K562 (cell line): Measurements from ENCODE around the gene C11orf91. TPM values are rescaled to one million over a fixed set of nuclear protein-coding genes. Genes with fewer than 3 reads are reported as not detected.
A peak's percentile ranks its signal among the peaks of the same experiment; 100 is the strongest.

Source experiments
- ATAC-seq: fragments of 200-7000 bp; cut with Tn5 transposase; 3 replicates; pipeline ENCODE4 v1.9.1; 2020; ENCODE audit warnings: moderate library complexity
- BruUV-seq: library from RNA; stranded (reverse); fragments of 400-500 nt; replicated peaks from 2 replicates; lab custom pipeline; 2021; lab: Mats Ljungman, UMichigan
- CTCF ChIA-PET: fragments of 300-600 bp; formaldehyde crosslinking; extraction: SDS; loops from one replicate; lab custom pipeline; 2021; ENCODE audit warnings: low intra/inter-chr PET ratio; lab: Yijun Ruan, JAX
- POLR2A ChIA-PET: fragments of 300-600, 350-650 bp; sonication (Branson Sonifier 250); formaldehyde crosslinking; extraction: SDS; loops from one replicate; lab custom pipeline; 2021; ENCODE audit warnings: antibody characterized with exemption, inconsistent platforms; lab: Yijun Ruan, JAX
- DNase-seq, 4 experiments: peaks; one replicate each; pipeline versions ENCODE4 v3.0.0 to v3.0.0-alpha.2; 2011 to 2018; ENCODE audit warnings: low spot score in 3 of 4, mixed read lengths in 3 of 4; ENCODE audit errors: extremely low read depth in 1 of 4
- FAIRE-seq: peaks from 2 replicates; lab custom pipeline; 2011; peaks lifted over from hg19 to GRCh38; lab: Jason Lieb, UNC
- H2AFZ ChIP-seq: 2 replicates; pipeline ENCODE4 v1.6.0; 2011; ENCODE audit warnings: low read depth, low read length, control low read depth, inconsistent platforms
- H3K27ac ChIP-seq: fragments of 200-600 bp; 3 replicates; pipeline ENCODE4 v1.8.0; 2011; ENCODE audit warnings: low read depth, mild to moderate bottlenecking, control low read depth, inconsistent platforms, low read length, moderate library complexity, mixed read lengths; ENCODE audit errors: extremely low read depth
- H3K27me3 ChIP-seq, 2 experiments: fragments of 300-600 bp in 1 of 2; 2 replicates in 1 of 2; 3 replicates in 1 of 2; pipeline versions ENCODE4 v1.6.0 to v1.8.0; 2011; ENCODE audit warnings: inconsistent platforms in 2 of 2, low read length in 2 of 2, mild to moderate bottlenecking in 1 of 2, mixed read lengths in 1 of 2, moderate library complexity in 1 of 2; ENCODE audit not compliant: control insufficient read depth in 2 of 2, insufficient read depth in 2 of 2
- H3K36me3 ChIP-seq: fragments of 300-600 bp; 3 replicates; pipeline ENCODE4 v1.8.0; 2011; ENCODE audit warnings: mild to moderate bottlenecking, low read length, inconsistent platforms; ENCODE audit not compliant: control insufficient read depth, insufficient read depth
- H3K4me1 ChIP-seq, 2 experiments: fragments of 200-600 bp in 1 of 2; replicated peaks in 1 of 2; 2 replicates in 1 of 2; 3 replicates in 1 of 2; pipeline versions ENCODE4 v1.5.1 to v1.8.0; 2011; ENCODE audit warnings: inconsistent platforms in 2 of 2, low read length in 2 of 2, mild to moderate bottlenecking in 1 of 2, mixed read lengths in 1 of 2, moderate library complexity in 1 of 2; ENCODE audit not compliant: control insufficient read depth in 2 of 2, insufficient read depth in 2 of 2
- H3K4me2 ChIP-seq: 2 replicates; pipeline ENCODE4 v1.6.1; 2011; ENCODE audit warnings: low read length, control low read depth, inconsistent platforms, mixed read lengths; ENCODE audit not compliant: insufficient read depth
- H3K4me3 ChIP-seq: fragments of 200-600 bp; sonication (generic), shearing (Covaris generic); 2 replicates; pipeline ENCODE4 v1.5.1; 2016; ENCODE audit warnings: control low read depth, inconsistent platforms
- H3K79me2 ChIP-seq: fragments of 200-600 bp; 3 replicates; pipeline ENCODE4 v1.8.0; 2011; ENCODE audit warnings: low read length, inconsistent platforms; ENCODE audit not compliant: control insufficient read depth, insufficient read depth
- H3K9ac ChIP-seq, 2 experiments: 2 replicates each; pipeline versions ENCODE4 v1.6.0 to v1.6.1; 2011; ENCODE audit warnings: low read depth in 2 of 2, low read length in 2 of 2, control low read depth in 1 of 2, inconsistent platforms in 1 of 2, mild to moderate bottlenecking in 1 of 2, mixed read lengths in 1 of 2; ENCODE audit not compliant: insufficient read depth in 1 of 2
- H3K9me1 ChIP-seq: one replicate; pipeline ENCODE4 v1.6.0; 2011; ENCODE audit warnings: inconsistent platforms, mild to moderate bottlenecking, low read length, moderate library complexity; ENCODE audit not compliant: control insufficient read depth, insufficient read depth
- H3K9me3 ChIP-seq: replicated peaks from 2 replicates; pipeline ENCODE4 v1.5.1; 2011; ENCODE audit warnings: low read depth, low read length, inconsistent platforms; ENCODE audit not compliant: control insufficient read depth, insufficient read depth
- H4K20me1 ChIP-seq: replicated peaks from 2 replicates; pipeline ENCODE4 v1.6.1; 2011; ENCODE audit warnings: low read length, inconsistent platforms, mixed read lengths; ENCODE audit not compliant: control insufficient read depth, insufficient read depth
- ATF2 ChIP-seq: sonication (generic); formaldehyde crosslinking; IDR thresholded peaks from 2 replicates; pipeline ENCODE4 v1.8.1; 2022; ENCODE audit warnings: missing genetic modification reagents
- KLF10 ChIP-seq: fragments of 250-450 bp; sonication (Bioruptor Pico); IDR thresholded peaks from 2 replicates; pipeline ENCODE4 v1.6.1; 2021; ENCODE audit warnings: matching md5 sums
- MEIS2 ChIP-seq: fragments of 450-650 bp; IDR thresholded peaks from 2 replicates; pipeline ENCODE4 v1.6.1; 2014; ENCODE audit warnings: mild to moderate bottlenecking; ENCODE audit not compliant: partially characterized antibody
- MTA3 ChIP-seq: fragments of 450-650 bp; formaldehyde crosslinking; IDR thresholded peaks from 2 replicates; pipeline ENCODE4 v1.6.1; 2017; ENCODE audit warnings: mild to moderate bottlenecking, borderline replicate concordance
- NFIC ChIP-seq: fragments of 450-650 bp; IDR thresholded peaks from 2 replicates; pipeline ENCODE4 v1.6.1; 2017; ENCODE audit warnings: mild to moderate bottlenecking, inconsistent platforms
- RNF219 ChIP-seq: fragments of 250-450 bp; sonication (Bioruptor Pico); IDR thresholded peaks from 2 replicates; pipeline ENCODE4 v1.5.0; 2022; ENCODE audit warnings: mild to moderate bottlenecking
- TSC22D4 ChIP-seq: fragments of 450-650 bp; IDR thresholded peaks from 2 replicates; pipeline ENCODE4 v1.6.1; 2016; ENCODE audit warnings: missing genetic modification characterization, missing biosample characterization, control low read depth
- ZFP1 ChIP-seq: fragments of 450-650 bp; formaldehyde crosslinking; IDR thresholded peaks from 2 replicates; pipeline ENCODE4 v1.4.0; 2020; ENCODE audit warnings: mild to moderate bottlenecking, mixed read lengths
- ZNF277 ChIP-seq: fragments of 250-450 bp; sonication (Bioruptor Pico); IDR thresholded peaks from 2 replicates; pipeline ENCODE4 v1.8.0; 2022; ENCODE audit warnings: inconsistent platforms, mild to moderate bottlenecking, moderate library complexity, borderline replicate concordance
- ZNF644 ChIP-seq: fragments of 200-800 bp; sonication (Bioruptor generic); IDR thresholded peaks from 2 replicates; pipeline ENCODE4 v1.6.1; 2016; ENCODE audit warnings: low read depth, missing genetic modification characterization, missing compliant biosample characterization
- ZNF77 ChIP-seq: fragments of 250-450 bp; sonication (Bioruptor Pico); IDR thresholded peaks from 2 replicates; pipeline ENCODE4 v1.5.0; 2020
- WGBS: fragments of 100-300 bp; shearing (Covaris generic); methylation state at CpG from one replicate; pipeline ENCODE4 v1.1.6; 2016; ENCODE audit warnings: low coverage, mixed read lengths; ENCODE audit not compliant: insufficient coverage; ENCODE audit errors: missing lambda C conversion rate; 5-methylcytosine and 5-hydroxymethylcytosine counted together
- in situ Hi-C: fragments of 300-500 bp; cut with MboI; formaldehyde crosslinking; loops from 4 replicates; pipeline ENCODE4 v1.15.0; 2018; ENCODE audit warnings: inconsistent platforms, mixed read lengths
- intact Hi-C: fragments of 100-400 bp; cut with micrococcal nuclease; formaldehyde crosslinking; loops from 2 replicates; pipeline ENCODE4 v1.14.2; 2022
- polyA plus RNA-seq, 8 experiments: library from polyadenylated mRNA; depleted of rRNA in 4 of 8; stranded (reverse) in 5 of 8; unstranded in 3 of 8; fragments of >200 nt; fragmentation: Nextera tagmentation in 2 of 8; fragmentation: Illumina TruSeq in 1 of 8; extraction: Ambion mirVana in 2 of 8; extraction: Trizol in 1 of 8; gene quantifications; 2 replicates each; pipeline versions ENCODE4 v1.2.1 to v1.2.3, GENCODE V29; 2011 to 2014; ENCODE audit warnings: inconsistent platforms in 1 of 8, missing spikeins in 1 of 8
- total RNA-seq, 7 experiments: library from RNA; depleted of rRNA in 6 of 7; stranded (reverse); fragments of >200 nt in 6 of 7; fragmentation: Illumina TruSeq in 2 of 7; extraction: Trizol in 2 of 7; gene quantifications; 2 replicates each; pipeline versions ENCODE4 v1.2.1 to v1.2.3, GENCODE V29; 2011 to 2021; ENCODE audit warnings: low replicate concordance in 1 of 7

C11orf91 gene
- total and polyA plus RNA-seq, 9 of the 15 experiments (the other 6 are each of a cell fraction or from before 2014, with no cell fraction given), result not detected

- Histone ChIP-seq H3K9me1 (no peaks in the 10 kb centered on the region), H3K9me3 (no peaks in the 10 kb centered on the region), H3K4me2 (peak overlapping the region; percentile 42), H3K79me2 (no peaks in the 10 kb centered on the region), H3K4me3 (peak overlapping the region; percentile 41), H4K20me1 (no peaks in the 10 kb centered on the region), H2AFZ (peak overlapping the region; percentile 49), H3K4me1 (peaks cover 17 to 18% of the 10 kb centered on the region in 2 experiments), H3K36me3 (peaks cover under 1% of the 10 kb centered on the region; the same call in 2 of the 3 replicates), H3K27me3 (peaks cover 19 to 30% of the 10 kb centered on the region in 2 experiments), H3K27ac (no peak overlapping the region), H3K9ac (peak overlapping the region in 1 of 2 experiments; percentile 79; a peak in 2 of 4 replicates)
- ATAC-seq (no peak), DNase-seq (no peak), FAIRE-seq (no peak)
- no peak for TF ChIP-seq ZNF277 (CRISPR knock-in tag)
- 0 out of 2 replicates have a peak, but pooled peaks have one; percentile 16 for TF ChIP-seq MTA3
- no peak for TF ChIP-seq MEIS2
- no peak for TF ChIP-seq ZNF77 (CRISPR knock-in tag)
- no peak for TF ChIP-seq KLF10 (CRISPR knock-in tag)
- no peak for TF ChIP-seq ZNF644 (tag)
- no peak for TF ChIP-seq ZFP1
- TF ChIP-seq TSC22D4 (tag), result 0 out of 2 replicates have a peak, but pooled peaks have one; percentile 54
- peak; percentile 34; the same call in 1 of the 2 replicates for TF ChIP-seq NFIC
- no peak for TF ChIP-seq ATF2 (CRISPR knock-in tag)
- no peak for TF ChIP-seq RNF219 (CRISPR knock-in tag)
- intact Hi-C loops, result no loop called here
- in situ Hi-C loops, result no loop called here
- ChIA-PET CTCF (no interaction called here), POLR2A (interaction anchor here (0.6 to 1.7 kb wide), 10 partner anchors 11 to 1340 kb away, joined by 3 to 5 read pairs (median 3); partner anchors contain the start of gene TCP11L1)
- 9% methylated on average over 15 of the region's 25 CpGs for WGBS
- BruUV-seq, result no TSS peak
Measured at GRCh38 chr11:33700063-33700501, 544 bp downstream of the C11orf91 start.
